Tibial nerve (tissue), 4 donors: Measurements from ENCODE around the gene LAIR1. TPM values are rescaled to one million over a fixed set of nuclear protein-coding genes. Genes with fewer than 3 reads are reported as not detected.

Experiments
- DNase-seq, 2 donors: peaks; one replicate each; pipeline ENCODE4 v3.0.0-alpha.2; 2019; ENCODE audit warnings: low spot score in 2 of 2
- H3K27ac ChIP-seq, 4 donors: fragments of 200-600 bp; sonication (generic) in 3 of 4; one replicate each; pipeline ENCODE4 v1.5.1; 2017 to 2019; ENCODE audit warnings: mild to moderate bottlenecking in 1 of 4
- H3K27me3 ChIP-seq, 2 donors: fragments of 200-600 bp; sonication (generic) in 1 of 2; one replicate each; pipeline versions ENCODE4 v1.5.1 to v1.6.0; 2017 to 2019
- H3K36me3 ChIP-seq, 3 donors: fragments of 200-600 bp; sonication (generic); one replicate each; pipeline ENCODE4 v1.5.1; 2018 to 2019
- H3K4me1 ChIP-seq, 4 donors: fragments of 200-600 bp; sonication (generic) in 3 of 4; one replicate each; pipeline ENCODE4 v1.5.1; 2017 to 2019
- H3K4me3 ChIP-seq, 4 donors: fragments of 200-600 bp; sonication (generic) in 3 of 4; one replicate each; pipeline ENCODE4 v1.5.1; 2017 to 2019; ENCODE audit warnings: mild to moderate bottlenecking in 1 of 4, moderate library complexity in 1 of 4
- H3K9me3 ChIP-seq, 4 donors: fragments of 200-600 bp; sonication (generic) in 3 of 4; one replicate each; pipeline ENCODE4 v1.5.1; 2017 to 2019
- EP300 ChIP-seq, 2 donors: sonication (generic); formaldehyde crosslinking; IDR thresholded peaks; one replicate each; pipeline ENCODE4 v1.6.1; 2017; ENCODE audit warnings: antibody characterized with exemption in 2 of 2, mild to moderate bottlenecking in 1 of 2
- POLR2A ChIP-seq, 2 donors: fragments of 450-650 bp; IDR thresholded peaks; one replicate each; pipeline ENCODE4 v1.6.1; 2017; ENCODE audit warnings: antibody characterized with exemption in 2 of 2, mild to moderate bottlenecking in 2 of 2, moderate library complexity in 2 of 2
- WGBS, 2 donors: methylation state at CpG; one replicate each; pipeline ENCODE4 v1.1.5; 2018; 5-methylcytosine and 5-hydroxymethylcytosine counted together
- total RNA-seq, 4 donors: library from RNA; depleted of rRNA; stranded (reverse); fragments of >200 nt; gene quantifications; one replicate each; pipeline ENCODE4 v1.1.0, GENCODE V29; 2016
- TF ChIP-seq, protein P1 (sequence below), 5 experiments: fragments of 200-600 bp in 3 of 5; fragments of 450-650 bp in 2 of 5; sonication (generic) in 3 of 5; IDR thresholded peaks; one replicate each; pipeline ENCODE4 v1.5.1; 2016 to 2019; ENCODE audit warnings: antibody characterized with exemption in 5 of 5, mild to moderate bottlenecking in 3 of 5, moderate library complexity in 2 of 5

Gene LAIR1
- total RNA-seq, 4 donors from 2014 or later, result 15.5 to 59.1 (median 31.1) TPM

- no peak within 1 kb of the TSS for H3K4me3 ChIP-seq
- H3K4me1 ChIP-seq, result no peaks in the 10 kb centered on the region
- no peaks in the 10 kb centered on the region for H3K9me3 ChIP-seq
- peaks cover 0 to 9% of the 10 kb centered on the region in 2 donors for H3K27me3 ChIP-seq
- H3K27ac ChIP-seq, result no peak within 1 kb of the TSS
- DNase-seq, result peak in 1 of 2 donors; percentile 22
- no peaks in the 10 kb centered on the region for H3K36me3 ChIP-seq
- TF ChIP-seq EP300 (IDR thresholded peaks at IDR 0.05) (no peak), POLR2A (IDR thresholded peaks at IDR 0.05) (no peak)
- TF ChIP-seq, protein P1, sequence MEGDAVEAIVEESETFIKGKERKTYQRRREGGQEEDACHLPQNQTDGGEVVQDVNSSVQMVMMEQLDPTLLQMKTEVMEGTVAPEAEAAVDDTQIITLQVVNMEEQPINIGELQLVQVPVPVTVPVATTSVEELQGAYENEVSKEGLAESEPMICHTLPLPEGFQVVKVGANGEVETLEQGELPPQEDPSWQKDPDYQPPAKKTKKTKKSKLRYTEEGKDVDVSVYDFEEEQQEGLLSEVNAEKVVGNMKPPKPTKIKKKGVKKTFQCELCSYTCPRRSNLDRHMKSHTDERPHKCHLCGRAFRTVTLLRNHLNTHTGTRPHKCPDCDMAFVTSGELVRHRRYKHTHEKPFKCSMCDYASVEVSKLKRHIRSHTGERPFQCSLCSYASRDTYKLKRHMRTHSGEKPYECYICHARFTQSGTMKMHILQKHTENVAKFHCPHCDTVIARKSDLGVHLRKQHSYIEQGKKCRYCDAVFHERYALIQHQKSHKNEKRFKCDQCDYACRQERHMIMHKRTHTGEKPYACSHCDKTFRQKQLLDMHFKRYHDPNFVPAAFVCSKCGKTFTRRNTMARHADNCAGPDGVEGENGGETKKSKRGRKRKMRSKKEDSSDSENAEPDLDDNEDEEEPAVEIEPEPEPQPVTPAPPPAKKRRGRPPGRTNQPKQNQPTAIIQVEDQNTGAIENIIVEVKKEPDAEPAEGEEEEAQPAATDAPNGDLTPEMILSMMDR (IDR thresholded peaks at IDR 0.05), result no peak
- 51 to 52% methylated on average over 13 of the region's 13 CpGs for WGBS, 2 donors
Measured at GRCh38 chr19:54312436-54313377, 52.0 kb downstream of the LAIR1 start, which contains the start of gene LILRA5. LILRA5 (minus strand) TSS chr19:54313166; CDS start chr19:54313019, 147 bp downstream.

DNA sequence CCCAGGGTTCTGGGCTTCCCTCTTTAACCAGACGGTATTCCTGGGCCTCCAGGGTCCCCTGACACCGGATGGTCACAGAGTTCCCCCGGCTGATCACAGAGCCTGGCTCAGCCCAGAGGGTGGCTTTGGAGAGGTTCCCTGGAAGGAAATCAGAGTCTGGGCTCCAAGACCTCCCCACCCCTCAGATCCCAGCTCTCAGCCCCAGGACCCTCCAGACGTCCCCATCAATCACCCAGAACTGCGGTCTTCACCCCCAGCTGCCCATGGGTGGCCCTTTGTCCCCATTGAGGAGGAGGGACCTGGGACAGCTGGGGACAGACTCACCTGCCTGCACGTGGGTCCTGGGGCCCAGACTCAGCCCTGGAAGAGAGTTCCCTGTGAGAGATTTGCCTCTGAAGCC, 52.7 kb downstream of the LAIR1 start:
- Histone ChIP-seq H3K27ac (no peak overlapping the region), H3K9me3 (no peaks in the 10 kb centered on the region), H3K4me3 (no peak overlapping the region), H3K27me3 (peaks cover 0 to 8% of the 10 kb centered on the region in 2 donors), H3K4me1 (no peaks in the 10 kb centered on the region), H3K36me3 (no peaks in the 10 kb centered on the region)
- WGBS, 2 donors, result 57 to 63% methylated on average over 5 to 6 of the region's 6 CpGs
- DNase-seq, result no peak
- TF ChIP-seq POLR2A (IDR thresholded peaks at IDR 0.05) (no peak), EP300 (IDR thresholded peaks at IDR 0.05) (no peak)
- TF ChIP-seq, protein P1 (IDR thresholded peaks at IDR 0.05), result no peak

DNA sequence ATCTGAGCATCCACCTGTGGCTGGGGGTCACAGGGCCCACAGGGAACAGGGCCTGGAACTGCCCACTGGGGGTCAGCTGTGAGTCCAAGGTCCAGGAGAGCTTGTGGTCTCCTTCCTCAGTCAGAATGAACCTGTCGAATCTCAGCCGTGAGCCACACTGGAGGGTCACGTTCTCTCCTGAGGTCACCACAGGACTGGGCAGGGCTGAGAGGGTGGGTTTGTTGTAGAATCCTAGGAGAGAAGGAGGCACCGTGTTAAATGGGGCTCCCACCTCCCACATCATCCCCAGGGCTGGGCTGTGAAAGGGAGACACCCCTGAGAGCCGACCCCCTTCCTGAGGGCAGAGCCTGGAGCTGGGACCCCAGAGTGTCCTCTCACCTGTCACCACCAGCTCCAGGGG, 53.2 kb downstream of the LAIR1 start:
- H3K4me3 ChIP-seq, result no peak overlapping the region
- no peak for DNase-seq
- H3K27me3 ChIP-seq, result peaks cover 0 to 4% of the 10 kb centered on the region in 2 donors
- WGBS, 2 donors, result 61 to 76% methylated on average over 2 to 5 of the region's 5 CpGs
- H3K9me3 ChIP-seq, result no peaks in the 10 kb centered on the region
- H3K27ac ChIP-seq, result no peak overlapping the region
- H3K36me3 ChIP-seq, result no peaks in the 10 kb centered on the region
- no peaks in the 10 kb centered on the region for H3K4me1 ChIP-seq
- TF ChIP-seq, protein P1 (IDR thresholded peaks at IDR 0.05), result no peak
- TF ChIP-seq POLR2A (IDR thresholded peaks at IDR 0.05), result no peak
- no peak for TF ChIP-seq EP300 (IDR thresholded peaks at IDR 0.05)

GRCh38 chr19:54310543-54310942, 54.2 kb downstream of the LAIR1 start:
- Histone ChIP-seq H3K27me3 (no peaks in the 10 kb centered on the region), H3K9me3 (no peaks in the 10 kb centered on the region), H3K36me3 (no peaks in the 10 kb centered on the region), H3K4me1 (no peaks in the 10 kb centered on the region), H3K4me3 (no peak overlapping the region), H3K27ac (no peak overlapping the region)
- no peak for DNase-seq
- TF ChIP-seq, protein P1 (IDR thresholded peaks at IDR 0.05), result no peak
- TF ChIP-seq POLR2A (IDR thresholded peaks at IDR 0.05) (no peak), EP300 (IDR thresholded peaks at IDR 0.05) (no peak)
- 78 to 88% methylated on average over 5 of the region's 5 CpGs for WGBS, 2 donors

DNA sequence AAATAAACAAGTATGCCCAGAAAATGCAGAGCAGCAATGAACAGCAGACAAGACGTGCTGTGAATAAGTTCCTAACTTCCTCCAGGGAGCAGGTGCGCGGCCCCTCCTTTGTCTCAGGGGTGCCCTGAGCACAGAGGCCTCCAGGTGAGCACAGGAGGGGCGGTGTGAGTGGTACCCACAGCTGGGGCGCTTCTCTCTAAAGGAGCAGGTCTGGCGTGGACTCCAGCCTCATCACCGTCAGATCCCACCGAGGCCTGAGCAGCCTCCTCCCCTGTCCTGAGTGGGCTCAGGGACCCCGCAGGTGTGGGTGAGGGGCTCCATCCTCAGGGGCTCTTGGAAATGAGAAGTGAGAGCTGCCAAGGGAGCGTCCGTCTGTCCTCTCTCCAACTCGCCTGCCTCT, 54.9 kb downstream of the LAIR1 start:
- Histone ChIP-seq H3K4me1 (no peaks in the 10 kb centered on the region), H3K27me3 (no peaks in the 10 kb centered on the region), H3K4me3 (no peak overlapping the region), H3K36me3 (no peaks in the 10 kb centered on the region), H3K27ac (no peak overlapping the region), H3K9me3 (no peaks in the 10 kb centered on the region)
- TF ChIP-seq EP300 (IDR thresholded peaks at IDR 0.05), result no peak
- no peak for TF ChIP-seq POLR2A (IDR thresholded peaks at IDR 0.05)
- TF ChIP-seq, protein P1 (IDR thresholded peaks at IDR 0.05), result no peak
- DNase-seq, result no peak
- 76 to 81% methylated on average over 12 of the region's 12 CpGs for WGBS, 2 donors
